Measurements from ENCODE around the gene VRK1.

DNA sequence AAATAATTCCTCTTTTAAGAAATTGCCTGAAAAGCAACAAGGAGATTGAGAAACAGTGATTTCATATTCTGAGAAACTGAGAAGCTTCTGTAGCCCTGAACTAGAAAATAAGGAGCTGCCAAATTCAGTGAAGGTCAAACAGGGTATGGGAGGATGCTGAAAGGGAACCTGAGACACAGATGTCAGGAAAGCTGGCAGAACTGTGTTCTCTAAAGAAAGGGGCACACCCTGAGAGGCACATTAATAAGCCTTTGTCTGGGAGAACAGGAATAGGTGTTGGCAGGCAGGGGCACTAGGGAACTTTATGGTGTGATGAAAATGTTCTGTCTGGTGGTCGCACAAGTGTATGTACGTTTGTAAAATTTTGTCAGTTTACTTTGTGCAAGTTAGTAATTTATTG, 29.6 kb downstream of the VRK1 start:
- TF ChIP-seq, protein P1, sequence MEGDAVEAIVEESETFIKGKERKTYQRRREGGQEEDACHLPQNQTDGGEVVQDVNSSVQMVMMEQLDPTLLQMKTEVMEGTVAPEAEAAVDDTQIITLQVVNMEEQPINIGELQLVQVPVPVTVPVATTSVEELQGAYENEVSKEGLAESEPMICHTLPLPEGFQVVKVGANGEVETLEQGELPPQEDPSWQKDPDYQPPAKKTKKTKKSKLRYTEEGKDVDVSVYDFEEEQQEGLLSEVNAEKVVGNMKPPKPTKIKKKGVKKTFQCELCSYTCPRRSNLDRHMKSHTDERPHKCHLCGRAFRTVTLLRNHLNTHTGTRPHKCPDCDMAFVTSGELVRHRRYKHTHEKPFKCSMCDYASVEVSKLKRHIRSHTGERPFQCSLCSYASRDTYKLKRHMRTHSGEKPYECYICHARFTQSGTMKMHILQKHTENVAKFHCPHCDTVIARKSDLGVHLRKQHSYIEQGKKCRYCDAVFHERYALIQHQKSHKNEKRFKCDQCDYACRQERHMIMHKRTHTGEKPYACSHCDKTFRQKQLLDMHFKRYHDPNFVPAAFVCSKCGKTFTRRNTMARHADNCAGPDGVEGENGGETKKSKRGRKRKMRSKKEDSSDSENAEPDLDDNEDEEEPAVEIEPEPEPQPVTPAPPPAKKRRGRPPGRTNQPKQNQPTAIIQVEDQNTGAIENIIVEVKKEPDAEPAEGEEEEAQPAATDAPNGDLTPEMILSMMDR (IDR thresholded peaks at IDR 0.05): no peak
- TF ChIP-seq RAD21 (conservative IDR thresholded peaks at IDR 0.05 in 1 of 2, IDR thresholded peaks at IDR 0.05 in 1 of 2) (no peak), MAZ (IDR thresholded peaks at IDR 0.05; ENCODE audit: borderline replicate concordance, low read depth, low read length) (no peak), MYC (IDR thresholded peaks at IDR 0.05; ENCODE audit: borderline replicate concordance, low read length) (no peak), ZFP36 (IDR thresholded peaks at IDR 0.05; ENCODE audit: borderline replicate concordance, partially characterized antibody) (no peak), RFX5 (IDR thresholded peaks at IDR 0.05) (no peak), CEBPB (IDR thresholded peaks at IDR 0.05) (no peak), PHF8 (IDR thresholded peaks at IDR 0.05; ENCODE audit: borderline replicate concordance, low read depth) (no peak), POLR2A (IDR thresholded peaks at IDR 0.05; ENCODE audit: low read length) (no peak), HDAC2 (IDR thresholded peaks at IDR 0.05) (no peak)
- TF ChIP-seq, protein P2, sequence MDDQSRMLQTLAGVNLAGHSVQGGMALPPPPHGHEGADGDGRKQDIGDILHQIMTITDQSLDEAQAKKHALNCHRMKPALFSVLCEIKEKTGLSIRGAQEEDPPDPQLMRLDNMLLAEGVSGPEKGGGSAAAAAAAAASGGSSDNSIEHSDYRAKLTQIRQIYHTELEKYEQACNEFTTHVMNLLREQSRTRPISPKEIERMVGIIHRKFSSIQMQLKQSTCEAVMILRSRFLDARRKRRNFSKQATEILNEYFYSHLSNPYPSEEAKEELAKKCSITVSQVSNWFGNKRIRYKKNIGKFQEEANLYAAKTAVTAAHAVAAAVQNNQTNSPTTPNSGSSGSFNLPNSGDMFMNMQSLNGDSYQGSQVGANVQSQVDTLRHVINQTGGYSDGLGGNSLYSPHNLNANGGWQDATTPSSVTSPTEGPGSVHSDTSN (IDR thresholded peaks at IDR 0.05): no peak
- TF ChIP-seq, protein P3, sequence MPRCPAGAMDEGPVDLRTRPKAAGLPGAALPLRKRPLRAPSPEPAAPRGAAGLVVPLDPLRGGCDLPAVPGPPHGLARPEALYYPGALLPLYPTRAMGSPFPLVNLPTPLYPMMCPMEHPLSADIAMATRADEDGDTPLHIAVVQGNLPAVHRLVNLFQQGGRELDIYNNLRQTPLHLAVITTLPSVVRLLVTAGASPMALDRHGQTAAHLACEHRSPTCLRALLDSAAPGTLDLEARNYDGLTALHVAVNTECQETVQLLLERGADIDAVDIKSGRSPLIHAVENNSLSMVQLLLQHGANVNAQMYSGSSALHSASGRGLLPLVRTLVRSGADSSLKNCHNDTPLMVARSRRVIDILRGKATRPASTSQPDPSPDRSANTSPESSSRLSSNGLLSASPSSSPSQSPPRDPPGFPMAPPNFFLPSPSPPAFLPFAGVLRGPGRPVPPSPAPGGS (IDR thresholded peaks at IDR 0.05): no peak

Measured in A549 (cell line).